Activated T-cell treated with anti-CD3 and anti-CD28 coated beads for 24 hours (primary cell): ENCODE measurements around the gene UGT1A10.

Experiments
- DNase-seq: peaks from one replicate; pipeline ENCODE4 v3.0.0-alpha.2; 2020; ENCODE audit warnings: low read depth

The UGT1A10 gene

GRCh38 chr2:233803994-233804393 is 167.7 kb downstream of the UGT1A10 start:
- no peak for DNase-seq

GRCh38 chr2:233807215-233807865 is 171.1 kb downstream of the UGT1A10 start:
- no peak for DNase-seq

GRCh38 chr2:233807966-233808935 is 172.0 kb downstream of the UGT1A10 start:
- DNase-seq, result no peak

GRCh38 chr2:233810385-233810784 is 174.1 kb downstream of the UGT1A10 start:
- no peak for DNase-seq

GRCh38 chr2:233811087-233811486 is 174.8 kb downstream of the UGT1A10 start:
- DNase-seq, result no peak

- no peak for DNase-seq
Measured at GRCh38 chr2:233811732-233812131, 175.5 kb downstream of the UGT1A10 start.

- DNase-seq, result no peak
Measured at GRCh38 chr2:233813236-233814055, 177.2 kb downstream of the UGT1A10 start.

GRCh38 chr2:233814056-233814835 is 178.0 kb downstream of the UGT1A10 start:
- DNase-seq, result no peak

- DNase-seq, result no peak
Measured at GRCh38 chr2:233815861-233816260, 179.6 kb downstream of the UGT1A10 start.

- DNase-seq, result no peak
Measured at GRCh38 chr2:233816334-233816733, 180.1 kb downstream of the UGT1A10 start.

- no peak for DNase-seq
Measured at GRCh38 chr2:233816771-233817170, 180.5 kb downstream of the UGT1A10 start.

- DNase-seq, result no peak
Measured at GRCh38 chr2:233817361-233817911, 181.2 kb downstream of the UGT1A10 start.

- no peak for DNase-seq
Measured at GRCh38 chr2:233817995-233818638, 181.9 kb downstream of the UGT1A10 start.

- DNase-seq, result no peak
Measured at GRCh38 chr2:233818639-233819621, 182.7 kb downstream of the UGT1A10 start.

- no peak for DNase-seq
Measured at GRCh38 chr2:233819884-233820773, 183.9 kb downstream of the UGT1A10 start.

GRCh38 chr2:233820774-233821105 is 184.5 kb downstream of the UGT1A10 start:
- no peak for DNase-seq

GRCh38 chr2:233821196-233821595 is 184.9 kb downstream of the UGT1A10 start:
- no peak for DNase-seq

GRCh38 chr2:233821709-233822100 is 185.5 kb downstream of the UGT1A10 start:
- no peak for DNase-seq
